HepG2 (cell line): ENCODE measurements around the gene CHN2. TPM values are rescaled to one million over a fixed set of nuclear protein-coding genes. Genes with fewer than 3 reads are reported as not detected.

Source experiments
- IRF1 ChIP-seq: sonication (generic); formaldehyde crosslinking; IDR thresholded peaks from 2 replicates; pipeline ENCODE4 v1.4.0; 2020; ENCODE audit warnings: low read depth, mild to moderate bottlenecking, missing genetic modification reagents
- NFAT5 ChIP-seq: sonication (generic); formaldehyde crosslinking; IDR thresholded peaks from 2 replicates; pipeline ENCODE4 v1.4.0; 2020; ENCODE audit warnings: missing genetic modification reagents
- RXRB ChIP-seq: IDR thresholded peaks from 2 replicates; pipeline ENCODE4 v1.6.1; 2016; ENCODE audit warnings: borderline replicate concordance, missing genetic modification reagents, missing compliant biosample characterization
- SALL1 ChIP-seq: sonication (generic); formaldehyde crosslinking; IDR thresholded peaks from 2 replicates; pipeline ENCODE4 v1.8.0; 2022; ENCODE audit warnings: mild to moderate bottlenecking, missing genetic modification reagents
- SMC3 ChIP-seq: IDR thresholded peaks from 2 replicates; pipeline ENCODE4 v1.6.1; 2011; ENCODE audit warnings: low read length, improper control_type of control experiment
- ZBTB2 ChIP-seq: sonication (generic); formaldehyde crosslinking; IDR thresholded peaks from 2 replicates; pipeline ENCODE4 v1.8.0; 2022; ENCODE audit warnings: low read depth, missing genetic modification reagents
- polyA plus RNA-seq, 8 experiments: library from polyadenylated mRNA; depleted of rRNA in 3 of 8; stranded (reverse) in 7 of 8; unstranded in 1 of 8; fragments of >200 nt; fragmentation: Illumina TruSeq in 4 of 8; extraction: Trizol in 4 of 8; gene quantifications; 2 replicates each; pipeline versions ENCODE4 v1.2.1 to v1.2.3, GENCODE V29; 2011 to 2016; ENCODE audit warnings: low read depth in 4 of 8, missing spikeins in 1 of 8, mixed read lengths in 1 of 8; ENCODE audit not compliant: insufficient read depth in 1 of 8
- total RNA-seq, 5 experiments: library from RNA; depleted of rRNA; stranded (reverse); fragments of >200 nt; fragmentation: Illumina TruSeq; extraction: Trizol; gene quantifications; 2 replicates each; pipeline ENCODE4 v1.2.3, GENCODE V29; 2016; ENCODE audit warnings: low read depth in 1 of 5

The CHN2 gene
- total and polyA plus RNA-seq, 2 of the 13 experiments (the other 11 are each of a cell fraction or from before 2014, with no cell fraction given), result 23.5 to 30.5 TPM

- TF ChIP-seq SMC3 (peak; percentile 10; the same call in 1 of the 2 replicates), RXRB (CRISPR knock-in tag) (no peak), SALL1 (CRISPR knock-in tag) (no peak), ZBTB2 (CRISPR knock-in tag) (no peak), NFAT5 (no peak), IRF1 (no peak)
Observed at GRCh38 chr7:29243910-29244655, 49.5 kb downstream of the CHN2 start (continued).
